Loucy (cell line): ENCODE measurements around the gene MEF2B.

Experiments
- H2AFZ ChIP-seq: fragments of 200-600 bp; sonication (generic); 2 replicates; pipeline ENCODE4 v1.6.0; 2016; ENCODE audit warnings: antibody characterized with exemption, mild to moderate bottlenecking, low read length, moderate library complexity
- H3F3A ChIP-seq: fragments of 200-600 bp; 2 replicates; pipeline ENCODE4 v1.6.0; 2016; ENCODE audit warnings: antibody characterized with exemption, low read depth, mild to moderate bottlenecking
- H3K27me3 ChIP-seq: fragments of 200-600 bp; sonication (generic); 2 replicates; pipeline ENCODE4 v1.6.1; 2014; ENCODE audit warnings: low read length, mild to moderate bottlenecking; ENCODE audit not compliant: insufficient read depth, poor library complexity, severe bottlenecking
- H3K36me3 ChIP-seq: fragments of 200-600 bp; sonication (generic); 2 replicates; pipeline ENCODE4 v1.6.1; 2016; ENCODE audit warnings: low read length; ENCODE audit not compliant: insufficient read depth
- H3K4me1 ChIP-seq: fragments of 200-600 bp; sonication (generic); 2 replicates; pipeline ENCODE4 v1.5.1; 2014; ENCODE audit warnings: low read length, mild to moderate bottlenecking; ENCODE audit not compliant: insufficient read depth, poor library complexity, severe bottlenecking
- H3K4me2 ChIP-seq: fragments of 200-600 bp; sonication (generic); 2 replicates; pipeline ENCODE4 v1.6.0; 2014; ENCODE audit warnings: antibody characterized with exemption, low read length, low read depth, mild to moderate bottlenecking; ENCODE audit not compliant: poor library complexity, severe bottlenecking
- H3K4me3 ChIP-seq: fragments of 200-600 bp; sonication (generic); 2 replicates; pipeline ENCODE4 v1.5.1; 2014; ENCODE audit warnings: low read length, mild to moderate bottlenecking, mixed read lengths; ENCODE audit not compliant: poor library complexity, severe bottlenecking
- H3K79me2 ChIP-seq: fragments of 200-600 bp; sonication (generic); 2 replicates; pipeline ENCODE4 v1.6.1; 2014; ENCODE audit warnings: low read length; ENCODE audit not compliant: insufficient read depth
- H3K9ac ChIP-seq: fragments of 200-600 bp; sonication (generic); 2 replicates; pipeline ENCODE4 v1.6.0; 2014; ENCODE audit warnings: mild to moderate bottlenecking, low read depth, low read length, moderate library complexity; ENCODE audit not compliant: poor library complexity, severe bottlenecking
- H3K9me2 ChIP-seq: fragments of 200-600 bp; sonication (generic); replicated peaks from 2 replicates; pipeline ENCODE4 v1.6.1; 2016; ENCODE audit warnings: low read depth, low read length, mixed read lengths
- H3K9me3 ChIP-seq: fragments of 200-600 bp; sonication (generic); 2 replicates; pipeline ENCODE4 v1.6.1; 2014; ENCODE audit warnings: mild to moderate bottlenecking, antibody characterized with exemption, low read length, low read depth; ENCODE audit not compliant: insufficient read depth
- H4K20me1 ChIP-seq: fragments of 200-600 bp; sonication (generic); 2 replicates; pipeline ENCODE4 v1.6.0; 2014; ENCODE audit warnings: antibody characterized with exemption, low read length, mild to moderate bottlenecking; ENCODE audit not compliant: insufficient read depth, poor library complexity, severe bottlenecking
- EZH2phosphoT487 ChIP-seq: fragments of 200-600 bp; IDR thresholded peaks from 2 replicates; pipeline ENCODE4 v1.6.1; 2018; ENCODE audit warnings: antibody characterized with exemption, mild to moderate bottlenecking, moderate library complexity, borderline replicate concordance
- TF ChIP-seq, protein P1 (sequence below): fragments of 200-600 bp; sonication (generic); conservative IDR thresholded peaks from 2 replicates; pipeline ENCODE4 v1.5.1; 2014; ENCODE audit warnings: mild to moderate bottlenecking, antibody characterized with exemption, low read length

MEF2B gene

GRCh38 chr19:19212916-19213315 is 42.9 kb upstream of the MEF2B start:
- Histone ChIP-seq H2AFZ (no peak overlapping the region), H3K9me2 (no peaks in the 10 kb centered on the region), H3K9ac (no peak overlapping the region), H4K20me1 (no peaks in the 10 kb centered on the region), H3K4me2 (no peak overlapping the region), H3K9me3 (no peaks in the 10 kb centered on the region), H3K4me3 (no peak overlapping the region), H3K4me1 (no peaks in the 10 kb centered on the region), H3F3A (no peaks in the 10 kb centered on the region), H3K79me2 (no peaks in the 10 kb centered on the region), H3K36me3 (no peaks in the 10 kb centered on the region), H3K27me3 (no peaks in the 10 kb centered on the region)
- no peak for TF ChIP-seq EZH2phosphoT487
- TF ChIP-seq, protein P1, sequence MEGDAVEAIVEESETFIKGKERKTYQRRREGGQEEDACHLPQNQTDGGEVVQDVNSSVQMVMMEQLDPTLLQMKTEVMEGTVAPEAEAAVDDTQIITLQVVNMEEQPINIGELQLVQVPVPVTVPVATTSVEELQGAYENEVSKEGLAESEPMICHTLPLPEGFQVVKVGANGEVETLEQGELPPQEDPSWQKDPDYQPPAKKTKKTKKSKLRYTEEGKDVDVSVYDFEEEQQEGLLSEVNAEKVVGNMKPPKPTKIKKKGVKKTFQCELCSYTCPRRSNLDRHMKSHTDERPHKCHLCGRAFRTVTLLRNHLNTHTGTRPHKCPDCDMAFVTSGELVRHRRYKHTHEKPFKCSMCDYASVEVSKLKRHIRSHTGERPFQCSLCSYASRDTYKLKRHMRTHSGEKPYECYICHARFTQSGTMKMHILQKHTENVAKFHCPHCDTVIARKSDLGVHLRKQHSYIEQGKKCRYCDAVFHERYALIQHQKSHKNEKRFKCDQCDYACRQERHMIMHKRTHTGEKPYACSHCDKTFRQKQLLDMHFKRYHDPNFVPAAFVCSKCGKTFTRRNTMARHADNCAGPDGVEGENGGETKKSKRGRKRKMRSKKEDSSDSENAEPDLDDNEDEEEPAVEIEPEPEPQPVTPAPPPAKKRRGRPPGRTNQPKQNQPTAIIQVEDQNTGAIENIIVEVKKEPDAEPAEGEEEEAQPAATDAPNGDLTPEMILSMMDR = no peak

GRCh38 chr19:19211499-19212420 is 41.7 kb upstream of the MEF2B start, which contains the start of gene NCAN:
Gene NCAN, plus strand, starts transcription at chr19:19211958. Its CDS starts 4,996 bp downstream, at chr19:19216954.
- TF ChIP-seq, protein P1 = no peak
- TF ChIP-seq EZH2phosphoT487 = no peak
- Histone ChIP-seq H3K79me2 (no peaks in the 10 kb centered on the region), H3K4me3 (no peak within 1 kb of the TSS), H3K27me3 (no peaks in the 10 kb centered on the region), H4K20me1 (no peaks in the 10 kb centered on the region), H3K4me1 (no peaks in the 10 kb centered on the region), H3K36me3 (no peaks in the 10 kb centered on the region), H3K4me2 (no peak within 1 kb of the TSS), H3K9me3 (no peaks in the 10 kb centered on the region), H3K9me2 (no peaks in the 10 kb centered on the region), H3K9ac (no peak within 1 kb of the TSS), H2AFZ (no peak within 1 kb of the TSS), H3F3A (no peaks in the 10 kb centered on the region)

DNA sequence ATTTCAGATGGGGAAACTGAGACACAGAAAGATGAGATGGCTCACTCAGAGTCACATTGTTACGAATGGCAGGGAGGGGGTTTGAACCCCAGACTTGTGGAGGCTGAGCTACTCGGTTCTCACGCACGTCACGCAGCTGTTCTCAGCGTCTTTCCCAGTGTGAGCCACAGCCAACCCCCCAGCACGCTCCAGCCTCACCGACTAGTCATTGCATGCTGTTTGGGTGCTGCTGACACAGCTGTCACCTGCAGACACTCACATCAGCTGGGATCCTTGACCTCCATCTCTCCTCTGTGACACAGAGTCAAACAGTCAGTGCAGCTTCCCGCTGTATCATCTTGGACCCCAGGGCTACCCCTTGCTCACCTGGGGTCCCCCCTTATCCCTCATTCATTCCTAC is 39.3 kb upstream of the MEF2B start:
- no peaks in the 10 kb centered on the region for H3K27me3 ChIP-seq
- no peaks in the 10 kb centered on the region for H3K36me3 ChIP-seq
- no peak overlapping the region for H3K9ac ChIP-seq
- H3K79me2 ChIP-seq = no peaks in the 10 kb centered on the region
- no peaks in the 10 kb centered on the region for H3K9me3 ChIP-seq
- no peaks in the 10 kb centered on the region for H3F3A ChIP-seq
- no peak overlapping the region for H3K4me3 ChIP-seq
- H4K20me1 ChIP-seq = no peaks in the 10 kb centered on the region
- no peak overlapping the region for H2AFZ ChIP-seq
- H3K9me2 ChIP-seq = no peaks in the 10 kb centered on the region
- H3K4me1 ChIP-seq = no peaks in the 10 kb centered on the region
- H3K4me2 ChIP-seq = no peak overlapping the region
- TF ChIP-seq, protein P1 = no peak
- no peak for TF ChIP-seq EZH2phosphoT487
